Posterior vena cava (tissue), 2 donors: Measurements from ENCODE around the gene ACTL10. TPM values are rescaled to one million over a fixed set of nuclear protein-coding genes. Genes with fewer than 3 reads are reported as not detected.
"Not testable (repeated sequence)": the region's sequence is repeated elsewhere in the genome, so short reads cannot be mapped to it uniquely, and the experiment has no call there.

Experiments
- DNase-seq: peaks from one replicate; pipeline ENCODE4 v3.0.0-alpha.2; 2020; ENCODE audit warnings: low spot score
- intact Hi-C, 2 donors: fragments of 100-400 bp; cut with DNase I; formaldehyde crosslinking; loops; one replicate each; pipeline versions ENCODE4 v1.14.1 to v1.14.2; 2022 to 2023
- total RNA-seq, 2 donors: library from RNA; stranded (reverse); fragmentation: NEBNext Ultra II Directional; extraction: Animal tissue kit (Norgen Biotek cat#: 25700); gene quantifications; one replicate each; pipeline ENCODE4 v1.2.1, GENCODE V29; 2021
- donor health status: DM: yes; HTN: yes; CAD: no.
- donor health status: DM: yes; HTN: yes; CAD: no.

Gene ACTL10
- total RNA-seq, 2 donors from 2014 or later: 1.2 to 1.4 TPM

DNA sequence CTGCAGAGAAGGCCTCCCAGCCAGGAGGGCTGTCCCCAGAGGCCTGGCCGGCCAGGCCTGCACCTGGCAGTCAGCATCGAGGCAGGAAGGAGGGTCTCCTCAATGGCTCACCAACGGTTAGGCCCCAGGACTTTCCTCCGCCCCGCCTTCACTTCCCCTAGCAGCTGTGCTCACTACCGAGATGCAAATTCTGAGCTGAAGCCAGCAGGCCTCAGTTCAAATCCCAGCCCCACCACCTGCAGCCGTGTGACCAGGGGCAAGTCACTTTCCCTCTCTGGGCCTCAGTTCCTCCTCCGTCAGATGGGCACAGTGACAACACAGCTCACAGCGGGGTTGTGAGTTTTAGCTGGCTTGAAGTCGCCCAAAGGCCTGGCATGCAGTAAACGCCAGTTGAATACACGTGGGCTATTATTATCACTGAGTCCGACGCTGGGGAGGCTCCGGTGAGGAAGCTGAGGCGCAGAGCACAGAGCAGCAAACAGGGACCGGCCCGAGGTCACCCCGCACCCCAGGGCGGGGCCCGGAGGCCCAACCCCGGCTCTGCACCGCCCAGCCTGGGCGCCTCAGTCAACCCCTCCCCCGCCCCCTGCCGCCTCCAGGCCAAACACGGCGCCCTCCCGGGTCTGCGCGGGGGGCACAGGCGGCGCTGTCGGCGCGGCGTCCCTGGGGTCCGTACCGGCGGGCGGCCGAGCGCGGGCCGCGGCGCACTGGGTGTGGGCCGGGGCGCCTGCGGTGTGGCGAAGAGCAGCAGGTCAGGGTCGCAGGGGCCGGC, 18.8 kb downstream of the ACTL10 start:
- intact Hi-C loops: no loop called here
- DNase-seq: no peak

DNA sequence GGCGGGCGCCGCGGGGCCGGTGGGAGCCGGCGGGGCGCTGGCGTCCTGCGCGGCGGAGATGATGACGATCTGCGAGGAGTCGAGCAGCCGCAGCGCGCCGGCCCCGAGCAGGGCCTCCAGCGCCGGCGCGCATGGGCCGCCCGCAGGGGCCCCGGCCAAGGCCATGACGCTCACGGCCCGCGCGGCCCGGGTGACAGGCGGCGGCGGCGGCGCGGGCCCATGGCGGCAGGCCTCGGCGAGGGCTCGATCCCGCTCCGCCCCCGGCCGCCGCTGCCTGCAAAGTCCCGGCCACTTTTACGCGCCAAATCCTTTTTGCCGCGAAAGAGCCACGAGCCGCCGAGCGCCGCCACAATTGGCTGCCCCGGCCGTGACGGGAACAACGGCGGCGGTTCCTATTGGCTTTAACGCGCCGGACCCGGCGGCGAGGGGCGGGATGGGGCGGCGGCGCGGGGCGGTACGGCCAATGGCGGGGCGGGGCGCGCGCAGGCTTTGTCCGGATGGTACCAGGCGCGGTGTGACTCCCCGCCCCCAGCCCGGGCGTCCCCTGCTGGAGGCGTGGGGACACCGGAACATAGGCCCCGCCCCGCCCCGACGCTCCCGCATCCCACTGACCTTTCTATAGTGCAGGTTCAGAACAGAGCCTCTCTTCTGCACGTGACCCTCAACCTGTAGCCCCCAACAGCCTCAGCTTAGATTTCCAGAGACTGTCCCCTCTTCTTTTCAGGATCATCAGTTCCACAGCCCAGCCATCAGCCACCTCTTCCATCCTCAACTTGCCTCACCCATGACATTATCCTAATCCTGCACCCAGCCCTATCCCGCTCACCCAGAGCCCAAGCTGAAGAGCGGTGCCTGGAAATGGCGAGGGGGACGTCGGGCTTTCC, 19.6 kb downstream of the ACTL10 start, which contains the start of gene E2F1:
TSS of gene E2F1 (minus strand) at position 286 of the 884 bp plus-strand sequence. CDS start at position 165, 121 bp downstream.
- DNase-seq: peak; percentile 99
- intact Hi-C loops: no loop called here

DNA sequence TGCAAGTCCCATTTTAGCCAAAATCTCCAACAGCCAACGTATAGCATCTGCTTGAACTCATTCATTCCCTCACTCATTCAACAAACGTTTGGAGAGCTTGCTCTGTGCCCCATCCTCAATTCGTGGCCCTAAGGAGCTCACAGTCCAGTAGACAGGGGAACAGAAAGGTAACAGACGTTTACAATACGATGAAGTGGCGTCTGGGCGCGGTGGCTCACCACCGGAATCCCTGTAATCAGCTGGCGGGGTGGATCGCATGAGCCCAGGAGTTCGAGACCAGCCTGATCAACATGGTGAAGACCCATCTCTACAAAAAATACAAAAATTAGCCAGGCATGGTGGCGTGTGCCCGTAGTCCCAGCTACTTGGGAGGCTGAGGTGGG, 20.2 kb downstream of the ACTL10 start:
- no peak for DNase-seq
- intact Hi-C loops: no loop called here

DNA sequence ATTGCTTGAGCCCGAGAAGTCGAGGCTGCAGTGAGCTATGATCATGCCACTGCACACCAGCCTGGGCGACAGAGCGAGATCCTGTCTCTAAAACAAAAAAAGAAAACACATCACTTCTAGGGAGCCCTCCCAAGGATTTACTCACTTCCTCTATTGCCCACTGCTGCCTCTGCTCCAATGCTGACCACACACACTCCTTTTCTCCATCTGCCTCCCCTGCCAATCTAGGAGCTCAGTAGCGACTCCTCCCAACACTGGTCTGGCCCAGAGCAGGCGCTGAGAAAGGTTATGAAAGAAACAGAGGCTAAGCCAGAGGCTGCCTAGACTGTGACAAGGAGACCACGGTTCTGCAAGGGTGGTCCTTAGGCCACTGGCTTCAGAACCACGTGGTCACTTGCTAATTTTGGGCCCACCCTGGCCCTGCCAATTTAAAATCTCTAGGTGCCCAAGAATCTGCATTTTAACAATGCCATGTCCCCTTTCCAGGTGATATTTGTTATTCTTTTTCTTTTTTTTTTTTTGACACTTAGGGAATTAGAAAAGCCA, 20.7 kb downstream of the ACTL10 start:
- DNase-seq: no peak
- intact Hi-C loops: no loop called here

DNA sequence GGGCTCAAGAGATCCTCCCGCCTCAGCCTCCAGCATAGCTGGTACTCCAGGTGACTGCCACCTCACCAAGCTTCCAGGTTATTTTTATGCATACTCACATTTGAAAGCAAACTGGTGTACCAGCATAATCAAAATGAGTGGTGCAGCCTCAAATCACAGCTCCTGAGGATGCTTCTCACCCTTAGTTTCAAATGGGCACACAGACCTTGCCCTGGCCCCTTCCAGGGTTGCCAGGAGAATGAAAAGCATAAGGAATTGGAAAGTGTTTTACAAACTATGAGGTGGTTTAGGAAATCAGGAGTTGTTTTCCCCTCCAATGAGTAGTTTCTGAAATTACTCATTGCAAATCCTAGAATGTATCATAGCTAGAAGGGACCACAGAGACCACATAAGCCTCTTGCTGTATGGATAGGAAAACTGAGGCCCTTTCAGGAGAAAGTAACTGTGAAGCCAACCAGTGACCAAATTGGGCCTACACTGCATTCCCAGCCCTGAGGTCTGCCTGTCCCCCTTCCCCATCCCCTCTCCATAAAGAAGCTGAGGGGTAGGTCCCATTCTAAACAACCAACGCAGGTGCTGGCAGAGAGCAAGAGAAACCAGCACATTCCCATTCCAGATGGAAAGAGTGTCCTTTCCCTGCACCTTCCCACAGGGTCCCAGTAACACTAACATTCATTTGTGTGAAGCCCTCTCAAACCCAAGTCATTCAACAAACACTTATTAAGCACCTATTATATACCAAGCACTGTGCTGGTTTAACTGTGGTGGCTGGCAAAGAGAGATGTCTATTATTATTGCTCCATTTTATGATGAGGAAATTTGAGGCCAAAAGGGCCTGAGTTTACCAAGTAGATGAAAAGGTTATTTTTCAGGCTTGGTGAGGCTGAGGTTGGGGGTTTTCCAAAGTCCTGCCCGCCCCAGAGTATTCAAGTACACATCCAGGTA, 21.5 kb downstream of the ACTL10 start:
- no peak for DNase-seq
- intact Hi-C loops: no loop called here

DNA sequence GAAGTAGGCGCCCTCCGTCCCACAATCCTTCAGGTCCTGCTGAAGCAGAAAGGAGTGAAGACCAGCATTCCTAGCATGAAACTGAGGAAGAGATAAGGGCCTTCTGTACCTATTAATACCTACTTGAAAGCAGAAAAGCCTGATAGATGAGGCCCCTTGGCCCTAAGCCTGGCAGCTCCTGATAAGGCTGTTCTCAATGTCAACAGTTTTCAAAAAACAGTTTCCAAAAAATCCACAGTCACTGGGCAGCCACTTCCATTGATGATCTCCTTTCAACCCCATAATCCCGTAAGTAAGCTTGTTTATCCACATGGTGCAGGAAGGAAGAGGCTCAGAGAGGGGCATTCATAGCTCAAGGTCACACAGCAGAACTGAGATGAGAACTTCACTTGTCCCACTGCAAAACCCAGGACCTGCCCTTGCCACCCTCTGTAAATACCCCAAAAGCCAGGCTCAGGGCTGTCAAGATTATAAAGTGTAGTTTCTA, 22.2 kb downstream of the ACTL10 start:
- intact Hi-C loops: no loop called here
- DNase-seq: no peak

DNA sequence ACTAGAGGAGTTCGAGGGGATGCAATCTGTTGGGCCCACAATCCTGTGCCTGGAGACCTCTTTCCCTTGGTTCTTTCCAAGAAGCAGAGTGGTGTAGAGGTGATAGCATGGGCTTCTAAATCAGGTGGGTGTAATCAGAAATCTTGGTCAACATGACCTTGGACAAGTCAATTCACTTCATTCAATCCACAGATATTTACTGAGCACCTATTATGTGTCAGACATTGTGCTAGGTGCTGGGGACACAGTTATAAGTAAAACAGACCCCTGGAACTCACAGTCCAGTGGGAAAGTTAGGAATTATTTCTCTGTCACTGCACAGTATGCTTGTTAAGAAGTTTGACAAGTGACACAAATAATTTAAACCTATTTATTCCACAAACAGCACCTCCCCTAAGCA, 22.8 kb downstream of the ACTL10 start:
- intact Hi-C loops: no loop called here
- DNase-seq: no peak

DNA sequence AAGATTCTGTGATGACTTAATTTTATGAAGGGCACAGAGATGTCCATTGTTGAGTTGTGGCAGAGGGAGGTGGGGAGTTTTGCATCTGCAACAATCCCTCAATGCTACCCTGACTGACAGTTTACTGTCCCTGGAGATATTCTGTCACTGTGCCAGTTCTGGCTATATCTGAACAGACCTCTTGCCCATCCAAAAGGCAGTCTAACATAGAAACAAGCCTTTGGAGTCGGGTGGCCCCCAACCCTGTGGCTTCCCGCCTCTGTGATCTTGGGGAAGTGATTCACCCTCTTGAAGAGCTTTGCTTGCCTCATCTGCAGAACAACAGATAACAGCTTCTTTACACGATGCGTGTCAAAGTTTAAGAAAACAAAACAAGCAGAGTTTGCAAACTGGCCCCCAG, 23.2 kb downstream of the ACTL10 start:
- no peak for DNase-seq
- intact Hi-C loops: no loop called here

DNA sequence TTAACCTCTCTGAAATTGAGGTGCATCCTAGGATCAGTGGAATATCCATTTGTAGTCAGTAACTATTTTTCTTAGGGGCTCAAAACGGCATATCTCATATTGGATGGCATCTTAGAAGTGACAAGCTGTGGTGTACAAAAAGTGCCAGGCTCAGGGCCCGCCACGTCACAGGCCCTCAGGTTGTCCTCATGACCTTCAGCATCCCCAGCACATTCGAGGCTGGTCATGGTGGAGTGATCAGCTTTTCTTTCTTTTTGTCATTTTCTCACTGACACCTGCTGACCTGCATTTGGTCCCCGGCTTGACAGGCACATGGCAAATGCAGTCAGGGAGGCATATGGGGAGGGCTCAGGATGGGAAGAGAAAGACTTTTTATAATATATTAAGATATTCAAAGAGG, 26.5 kb downstream of the ACTL10 start:
- DNase-seq: no peak
- intact Hi-C loops: no loop called here

DNA sequence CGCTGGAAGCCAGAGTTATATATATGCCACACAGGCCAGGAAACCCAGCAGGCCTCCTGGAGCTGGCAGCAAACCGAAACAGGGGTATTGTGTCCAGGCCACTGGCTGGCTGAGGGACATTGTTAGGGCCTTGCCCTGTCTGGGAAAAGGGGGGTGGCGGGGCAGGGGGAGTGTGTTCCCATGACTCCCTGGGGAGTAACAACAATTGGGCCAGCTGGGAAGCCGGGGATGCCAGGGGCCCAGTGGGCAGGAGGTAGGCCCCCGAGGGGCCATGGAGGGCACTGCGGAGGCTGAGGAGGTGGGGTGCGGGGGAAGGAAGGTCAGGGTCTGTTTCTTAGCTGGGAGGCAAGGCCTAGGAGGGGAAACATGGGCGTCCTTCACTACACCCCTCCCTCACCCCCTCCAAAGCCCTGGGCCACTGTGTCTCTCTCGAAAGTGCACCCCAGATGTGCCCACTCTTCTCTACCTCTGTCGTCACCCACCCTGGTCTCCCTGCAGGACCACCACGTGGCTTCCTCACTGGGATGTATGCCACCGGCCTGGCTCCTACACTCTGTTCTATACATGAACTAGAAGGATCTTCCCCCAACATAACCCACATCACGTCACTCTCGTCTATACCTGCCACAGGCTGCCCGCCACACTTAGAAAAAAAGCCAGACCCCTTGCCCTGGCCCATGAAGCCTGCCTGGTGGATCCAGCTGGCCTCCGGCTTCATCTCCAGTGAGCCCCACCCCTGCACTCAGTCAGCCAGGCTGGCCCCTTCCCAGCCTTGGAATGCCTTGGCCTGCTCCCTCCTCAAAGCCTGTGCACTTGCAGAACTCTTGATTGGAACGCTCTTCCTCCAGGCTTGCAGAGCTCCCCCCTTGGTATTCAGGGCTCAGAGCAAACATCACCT, 27.2 kb downstream of the ACTL10 start:
- intact Hi-C loops: no loop called here
- DNase-seq: peak; percentile 86

DNA sequence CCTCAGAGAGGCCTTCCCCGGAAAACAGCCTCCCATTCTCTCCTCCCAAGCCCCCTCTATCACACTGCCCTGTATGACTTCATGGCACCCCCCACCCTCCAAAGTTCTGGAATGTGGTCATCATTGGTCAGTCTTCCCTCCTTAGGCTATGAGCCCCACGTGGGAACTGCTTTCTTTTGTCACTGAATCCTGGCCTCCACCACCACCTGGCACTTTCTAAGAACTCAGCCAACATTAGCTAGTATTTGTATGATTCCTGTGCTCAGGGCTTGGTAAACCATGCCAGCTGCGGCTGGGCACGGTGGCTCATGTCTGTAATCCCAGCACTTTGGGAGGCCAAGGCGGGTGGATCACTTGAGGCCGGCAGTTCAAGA, 27.9 kb downstream of the ACTL10 start:
- intact Hi-C loops: no loop called here
- DNase-seq: no peak

DNA sequence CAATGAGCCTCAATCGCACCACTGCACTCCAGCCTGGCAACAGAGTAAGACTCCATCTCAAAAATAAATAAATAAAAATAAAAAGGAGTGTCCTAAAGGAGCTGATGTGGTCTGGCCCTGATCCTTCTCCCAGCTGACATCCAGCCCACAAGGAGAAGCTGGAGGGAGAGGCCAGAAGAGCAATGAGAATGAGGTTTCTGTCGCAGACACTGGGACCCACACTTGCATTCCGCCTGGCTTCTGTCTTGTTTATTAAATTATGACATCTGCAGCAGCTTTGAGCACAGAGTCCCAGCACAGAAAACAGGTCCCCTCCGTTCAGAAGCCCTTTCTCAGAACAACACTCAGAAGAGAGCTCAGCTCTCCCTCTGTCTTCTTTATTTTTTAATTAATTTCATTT, 29.7 kb downstream of the ACTL10 start:
- no peak for DNase-seq
- intact Hi-C loops: no loop called here

DNA sequence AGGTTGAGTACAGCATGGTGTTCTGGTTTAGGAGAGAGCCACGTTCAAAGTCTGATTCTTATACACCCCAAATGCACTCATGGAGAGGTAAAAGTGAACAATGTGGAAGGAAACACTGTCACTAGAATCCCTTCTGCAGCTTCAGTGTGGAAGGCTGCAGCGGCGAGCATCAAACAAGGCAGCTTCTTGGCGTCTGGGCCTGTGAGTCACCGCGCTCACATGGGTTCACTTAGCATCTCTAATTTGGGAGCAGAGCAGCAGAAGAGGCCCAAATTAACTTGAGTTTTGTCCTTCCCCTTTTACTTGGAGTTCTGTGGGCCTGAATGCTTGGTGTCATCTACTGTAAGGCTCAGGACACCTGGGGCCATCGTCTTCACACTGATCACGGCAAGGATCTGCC, 30.4 kb downstream of the ACTL10 start:
- peak; percentile 92 for DNase-seq
- intact Hi-C loops: no loop called here

DNA sequence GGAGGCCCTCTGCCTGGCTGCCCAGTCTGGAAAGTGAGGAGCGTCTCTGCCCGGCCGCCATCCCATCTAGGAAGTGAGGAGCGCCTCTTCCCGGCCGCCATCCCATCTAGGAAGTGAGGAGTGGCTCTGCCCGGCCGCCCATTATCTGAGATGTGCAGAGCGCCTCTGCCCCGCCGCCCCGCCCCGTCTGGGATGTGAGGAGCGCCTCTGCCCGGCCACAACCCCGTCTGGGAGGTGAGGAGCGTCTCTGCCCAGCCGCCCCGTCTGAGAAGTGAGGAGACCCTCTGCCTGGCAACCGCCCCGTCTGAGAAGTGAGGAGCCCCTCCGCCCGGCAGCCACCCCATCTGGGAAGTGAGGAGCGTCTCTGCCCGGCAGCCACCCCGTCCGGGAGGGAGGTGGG, 32.2 kb downstream of the ACTL10 start:
- intact Hi-C loops: not testable (repeated sequence)

DNA sequence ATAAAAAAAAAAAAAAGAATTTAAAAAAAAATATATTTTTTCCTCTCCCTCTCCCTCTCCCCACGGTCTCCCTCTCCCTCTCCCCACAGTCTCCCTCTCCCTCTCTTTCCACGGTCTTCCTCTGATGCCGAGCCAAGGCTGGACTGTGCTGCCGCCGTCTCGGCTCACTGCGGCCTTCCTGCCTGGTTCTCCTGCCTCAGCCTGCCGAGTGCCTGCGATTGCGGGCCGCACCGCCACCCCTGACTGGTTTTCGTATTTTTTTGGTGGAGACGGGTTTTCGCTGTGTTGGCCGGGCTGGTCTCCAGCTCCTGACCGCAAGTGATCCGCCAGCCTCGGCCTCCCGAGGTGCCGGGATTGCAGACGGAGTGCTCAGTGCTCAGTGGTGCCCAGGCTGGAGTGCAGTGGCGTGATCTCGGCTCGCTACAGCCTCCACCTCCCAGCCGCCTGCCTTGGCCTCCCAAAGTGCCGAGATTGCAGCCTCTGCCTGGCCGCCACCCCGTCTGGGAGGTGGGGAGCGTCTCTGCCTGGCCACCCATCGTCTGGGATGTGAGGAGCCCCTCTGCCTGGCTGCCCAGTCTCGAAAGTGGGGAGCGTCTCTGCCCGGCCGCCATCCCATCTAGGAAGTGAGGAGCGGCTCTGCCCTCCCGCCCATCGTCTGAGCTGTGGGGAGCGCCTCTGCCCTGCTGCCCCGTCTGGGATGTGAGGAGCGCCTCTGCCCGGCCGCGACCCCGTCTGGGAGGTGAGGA, 34.1 kb downstream of the ACTL10 start:
- DNase-seq, intact Hi-C loops: not testable (repeated sequence)

More for the DNA sequence above, 32.2 kb downstream of the ACTL10 start:
- not testable (repeated sequence) for DNase-seq

DNA sequence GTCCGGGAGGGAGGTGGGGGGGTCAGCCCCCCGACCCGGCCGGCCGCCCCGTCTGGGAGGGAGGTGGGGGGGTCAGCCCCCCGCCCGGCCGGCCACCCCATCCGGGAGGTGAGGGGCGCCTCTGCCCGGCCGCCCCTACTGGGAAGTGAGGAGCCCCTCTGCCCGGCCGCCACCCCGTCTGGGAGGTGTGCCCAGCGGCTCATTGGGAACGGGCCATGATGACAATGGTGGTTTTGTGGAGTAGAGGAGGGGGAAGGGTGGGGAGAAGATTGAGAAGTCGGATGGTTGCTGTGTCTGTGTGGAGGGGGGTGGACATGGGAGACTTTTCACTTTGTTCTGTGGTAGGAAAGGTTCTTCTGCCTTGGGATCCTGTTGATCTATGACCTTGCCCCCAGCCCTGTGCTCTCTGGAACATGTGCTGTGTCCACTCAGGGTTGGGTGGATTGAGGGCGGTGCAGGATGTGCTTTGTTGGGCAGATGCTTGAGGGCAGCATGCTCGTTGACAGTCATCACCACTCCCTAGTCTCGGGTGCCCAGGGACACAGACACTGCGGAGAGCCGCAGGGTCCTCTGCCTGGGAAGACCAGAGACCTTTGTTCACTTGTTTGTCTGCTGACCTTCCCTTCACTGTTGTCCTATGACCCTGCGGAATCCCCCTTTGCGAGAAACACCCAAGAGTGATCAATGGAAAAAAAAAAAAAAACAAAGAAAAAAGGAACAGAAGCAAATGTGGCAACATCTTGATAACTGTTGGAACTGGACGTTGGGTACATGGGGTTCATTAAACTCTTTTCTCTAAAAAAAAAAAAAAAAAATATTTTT, 35.1 kb downstream of the ACTL10 start:
- DNase-seq: no peak
- intact Hi-C loops: no loop called here

DNA sequence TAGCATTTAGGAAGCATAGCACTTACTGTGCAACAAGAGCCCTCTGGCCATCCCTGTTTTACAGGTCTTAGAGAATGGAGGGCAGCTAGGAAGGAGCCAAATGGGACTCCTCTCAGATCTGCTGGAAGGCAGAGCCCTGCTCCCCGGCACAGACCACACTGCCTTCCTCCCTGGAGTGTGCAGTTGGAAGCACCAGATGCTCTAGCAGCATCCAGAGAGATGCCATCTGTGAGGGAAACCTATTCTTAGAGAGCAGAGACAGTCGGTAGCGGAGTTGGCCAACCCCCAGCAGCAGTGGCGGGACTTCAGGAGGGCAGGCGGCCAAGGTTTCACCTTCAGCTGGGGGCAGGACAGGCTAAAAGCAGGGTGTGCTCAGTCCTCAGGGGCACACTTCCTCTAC, 36.1 kb downstream of the ACTL10 start:
- intact Hi-C loops: no loop called here
- DNase-seq: no peak
